COLO829 (cell line): ENCODE results near the gene CREBBP.
A peak's percentile ranks its signal among the peaks of the same experiment; 100 is the strongest.

ENCODE experiments used
- DNase-seq: peaks from one replicate; pipeline ENCODE4 v3.0.0; 2012; ENCODE audit warnings: low spot score

Gene CREBBP

DNA sequence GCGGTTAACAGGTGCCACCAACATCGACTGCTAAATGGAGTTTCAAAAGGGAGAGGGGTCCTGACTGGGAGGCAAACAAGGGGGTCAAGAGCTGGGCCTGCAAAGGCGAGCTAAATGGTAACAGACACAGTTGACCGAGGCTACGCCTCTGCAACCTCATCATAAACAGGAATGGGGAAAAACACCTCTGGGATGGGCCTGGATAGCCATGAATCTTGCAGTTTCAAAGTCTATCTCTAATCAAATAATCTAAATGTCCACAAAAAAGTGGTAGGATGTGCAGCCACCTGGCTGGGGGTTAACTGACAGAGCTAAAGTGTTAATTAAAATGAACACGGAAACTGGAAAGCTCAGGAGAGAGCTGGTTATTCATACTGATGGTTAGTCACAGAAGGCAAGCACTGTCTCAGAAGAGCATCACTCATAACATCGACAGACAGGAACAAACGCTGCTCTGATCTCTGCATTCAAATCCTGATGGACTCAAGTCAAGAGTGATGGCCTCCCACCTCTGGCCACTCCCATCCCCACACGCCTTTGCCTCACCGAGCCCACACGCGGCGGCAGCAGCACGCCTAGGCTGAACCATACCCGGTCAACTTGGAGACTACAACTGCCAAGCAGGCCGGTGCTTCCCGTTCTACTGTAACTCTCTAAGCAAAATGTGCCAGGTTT, 56.3 kb downstream of the CREBBP start:
- no peak for DNase-seq

DNA sequence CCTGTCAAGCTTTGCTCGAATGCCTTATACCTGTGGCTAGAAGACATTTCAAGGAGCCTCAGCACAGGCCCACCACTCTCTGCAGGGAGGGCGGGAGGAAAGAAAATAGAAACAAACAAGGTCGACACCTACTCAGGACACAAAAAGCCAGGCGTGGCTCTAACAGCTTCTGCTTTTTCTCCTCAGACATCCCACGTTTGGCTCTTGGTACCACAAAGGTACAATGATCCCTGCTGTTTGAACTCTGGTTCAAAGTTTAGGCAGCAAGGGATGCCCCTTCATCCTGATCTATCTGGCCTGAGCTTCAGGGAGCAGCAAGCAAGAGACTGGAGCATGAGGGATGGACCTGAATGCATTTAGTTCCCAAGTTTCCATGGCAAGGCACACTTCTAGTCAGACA, 57.1 kb downstream of the CREBBP start:
- DNase-seq: no peak

DNA sequence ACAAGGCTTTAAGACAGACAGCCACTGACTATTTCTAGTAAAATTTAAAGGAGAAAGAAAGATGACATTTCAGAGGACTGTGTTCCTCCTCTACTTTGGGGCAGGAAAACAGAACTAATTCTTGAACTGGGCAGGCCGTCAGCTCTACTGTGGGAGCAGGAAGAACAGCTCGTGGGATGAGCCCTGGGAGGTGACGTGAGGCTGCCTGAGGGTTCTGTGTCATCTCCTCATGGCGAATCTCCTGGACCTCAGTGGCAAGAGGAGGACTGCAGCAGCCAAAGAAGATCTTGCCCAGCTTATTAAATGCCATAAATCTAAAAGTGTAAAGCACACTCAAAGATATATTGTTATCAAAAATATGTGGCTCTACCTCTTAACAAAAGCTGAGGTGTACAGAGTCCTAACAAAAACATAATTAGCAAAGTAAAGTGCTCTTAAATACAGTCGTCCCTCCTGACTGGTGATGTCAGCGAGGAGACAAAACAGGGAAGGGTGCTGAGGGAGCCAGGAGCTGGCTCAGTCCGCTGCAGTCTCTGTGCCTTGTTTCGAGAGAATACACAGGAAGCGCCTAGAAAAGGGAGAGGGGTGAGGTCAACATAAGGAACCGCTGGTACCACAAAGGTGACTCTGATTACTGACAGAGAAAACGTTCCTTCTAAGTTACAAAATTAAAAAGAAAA, 58.0 kb downstream of the CREBBP start:
- no peak for DNase-seq

DNA sequence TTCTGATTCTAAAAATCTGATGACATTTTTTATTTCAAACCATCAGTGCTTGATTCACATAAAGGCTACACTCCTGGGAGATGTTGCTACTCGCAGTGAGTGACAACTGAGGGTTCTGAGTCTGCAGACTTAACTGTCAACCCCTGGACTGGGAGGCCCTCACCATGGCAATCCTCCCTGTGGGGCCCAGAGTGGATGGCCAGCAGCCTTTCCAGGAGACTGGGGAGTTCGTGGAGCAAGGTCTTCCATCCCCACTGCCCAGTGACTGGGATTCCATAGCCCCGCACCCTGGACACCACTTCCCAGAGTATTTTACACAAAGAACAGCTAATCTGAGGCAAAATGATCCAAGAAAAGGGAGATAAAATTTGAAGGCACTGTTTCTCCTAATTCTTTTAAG, 59.3 kb downstream of the CREBBP start:
- no peak for DNase-seq

DNA sequence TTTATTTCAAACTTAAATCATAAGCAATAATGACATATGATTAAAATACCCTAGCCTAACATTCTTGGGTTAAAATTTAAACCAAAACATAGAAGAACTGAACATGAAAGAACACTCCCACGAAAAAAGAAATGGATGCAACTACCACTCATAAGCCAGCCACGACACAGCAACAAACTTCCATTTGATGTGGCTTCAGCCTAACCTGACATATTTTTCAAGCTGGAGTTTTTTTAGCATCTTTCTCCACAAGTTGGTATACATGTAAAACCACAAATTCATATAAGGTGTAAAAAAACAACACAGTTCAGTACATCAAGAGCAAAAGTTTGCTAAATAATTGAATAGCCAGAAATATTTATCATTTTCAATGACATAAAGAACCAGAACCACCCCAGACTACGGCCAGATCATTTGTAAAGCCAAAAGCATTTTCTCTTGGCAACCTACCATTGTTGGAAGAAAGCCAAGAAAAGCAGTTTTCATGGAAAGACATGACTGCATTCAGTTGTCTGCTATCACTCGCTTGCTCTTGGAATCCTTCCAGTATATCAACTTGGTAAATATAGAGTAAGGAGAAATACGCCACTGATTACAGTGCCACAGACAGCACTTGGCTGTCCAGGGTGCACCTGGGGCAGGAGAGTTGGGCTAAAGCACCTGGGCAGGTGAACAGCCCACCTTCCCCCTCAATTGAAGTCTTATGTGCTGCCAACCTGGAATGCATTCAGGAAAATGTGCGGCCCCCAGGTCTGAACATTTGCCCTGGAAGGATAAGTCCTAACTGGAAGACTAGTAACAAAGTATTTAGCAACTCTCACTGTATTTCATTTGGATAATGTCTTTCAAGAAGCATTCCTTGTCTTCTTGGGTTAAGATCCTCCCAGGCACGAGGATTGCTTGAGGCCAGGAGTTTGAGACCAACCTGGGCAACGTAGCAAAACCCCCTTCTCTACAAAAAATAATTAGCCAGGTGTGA, 60.5 kb downstream of the CREBBP start:
- DNase-seq: peak; percentile 94

DNA sequence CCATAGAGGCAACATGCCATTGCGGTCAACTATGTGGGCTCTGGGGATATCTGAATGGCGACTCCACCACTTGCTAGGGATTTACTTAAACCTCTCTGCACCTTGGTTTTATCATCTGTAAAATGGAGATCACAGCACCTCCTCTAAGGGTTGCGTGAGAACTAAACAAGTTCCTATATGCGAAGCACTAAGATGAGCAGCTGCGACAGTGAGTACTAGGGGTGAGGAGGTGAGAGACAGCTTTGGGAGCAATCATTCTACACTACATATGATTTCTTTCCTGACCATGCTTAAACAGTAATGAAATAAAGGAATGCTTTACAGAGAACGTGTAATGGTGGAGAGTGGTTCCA, 61.4 kb downstream of the CREBBP start:
- no peak for DNase-seq

DNA sequence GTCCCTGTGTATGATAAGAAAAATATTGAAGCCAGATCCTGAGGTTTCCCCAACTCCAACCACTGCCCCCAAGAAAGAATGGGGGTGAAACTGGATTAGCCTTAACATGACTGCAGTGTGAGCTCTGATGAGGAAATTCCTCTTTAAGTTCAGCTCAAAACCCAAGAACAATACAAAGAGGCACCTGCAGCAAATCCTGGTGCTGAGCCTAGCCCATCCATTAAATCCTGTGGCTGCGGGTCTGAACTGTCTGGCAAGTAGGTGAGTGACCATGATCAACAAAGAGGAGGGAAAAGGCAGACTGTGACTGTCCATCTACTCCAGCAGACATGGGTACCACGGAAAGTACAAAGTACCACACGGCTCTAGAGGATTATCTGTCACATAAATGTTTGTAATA, 64.2 kb downstream of the CREBBP start:
- DNase-seq: no peak

DNA sequence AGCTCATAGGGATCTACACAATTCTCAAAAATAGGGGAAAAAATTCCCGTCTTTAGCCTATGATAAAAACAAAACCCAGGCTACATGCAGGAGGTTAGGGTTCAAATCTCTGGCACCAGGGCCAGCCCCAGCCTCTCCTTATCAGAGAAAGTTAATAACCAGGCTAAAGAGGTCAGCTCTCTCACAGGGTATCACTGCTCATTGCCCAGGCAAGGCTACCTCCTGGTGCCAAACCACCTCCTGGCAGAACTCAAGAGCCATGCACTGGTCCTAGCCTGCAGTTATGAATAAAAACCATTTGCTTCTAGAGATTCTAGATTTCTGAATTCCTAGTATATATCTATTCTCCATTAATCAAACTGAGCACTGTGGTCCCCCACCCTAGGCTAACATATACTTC, 65.8 kb downstream of the CREBBP start:
- DNase-seq: no peak

DNA sequence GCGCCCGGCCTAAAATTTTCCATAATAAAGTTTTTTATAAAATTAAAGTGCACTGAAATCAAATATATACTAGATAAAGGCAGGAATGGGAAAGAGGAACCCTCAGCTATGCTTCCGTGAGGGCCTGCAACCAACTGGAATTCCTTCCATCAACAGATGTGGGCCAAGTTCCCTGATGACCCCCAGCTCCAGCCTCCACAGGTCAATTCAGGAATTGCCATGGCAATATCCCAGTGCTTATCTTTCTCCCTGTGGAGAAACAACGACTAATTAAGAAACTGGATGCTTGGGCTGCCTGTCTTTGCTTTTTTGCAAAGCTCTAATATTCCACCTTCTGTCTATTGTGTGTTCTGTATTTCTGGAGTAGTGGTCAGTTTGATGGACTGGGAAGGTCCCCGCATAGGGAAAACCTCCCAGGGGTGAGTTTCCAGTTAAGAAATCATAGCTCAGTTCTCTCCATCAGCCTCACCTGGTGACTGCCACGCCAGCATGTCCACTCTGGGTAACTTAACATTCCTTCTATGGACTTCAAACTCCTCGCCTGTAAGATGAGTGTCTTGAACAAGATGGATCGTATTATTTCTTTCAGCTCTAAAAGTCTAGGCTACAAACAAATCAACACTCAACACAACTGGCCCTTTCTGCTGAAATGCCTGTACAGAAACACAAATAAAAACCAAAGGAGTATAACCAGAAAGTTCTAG, 67.9 kb downstream of the CREBBP start:
- DNase-seq: no peak

DNA sequence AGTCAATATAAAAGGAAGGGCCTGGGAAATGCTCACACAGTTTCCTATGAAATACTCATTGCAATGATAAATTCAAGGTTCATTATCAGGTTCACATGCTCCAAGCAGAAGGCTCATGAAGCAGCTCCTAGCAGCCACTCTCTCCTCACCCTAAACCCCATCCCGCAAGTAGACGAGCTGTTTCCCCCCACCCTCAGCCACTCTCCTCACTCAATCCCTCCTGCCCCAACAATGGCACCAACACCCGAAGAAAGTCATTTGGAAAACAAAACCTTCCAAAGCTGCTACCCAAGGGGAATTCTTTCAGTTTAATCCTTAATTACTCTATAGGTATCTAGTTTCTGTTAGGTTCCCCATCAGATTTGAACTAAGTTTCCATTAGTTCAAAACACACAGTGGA, 69.7 kb downstream of the CREBBP start:
- DNase-seq: no peak

DNA sequence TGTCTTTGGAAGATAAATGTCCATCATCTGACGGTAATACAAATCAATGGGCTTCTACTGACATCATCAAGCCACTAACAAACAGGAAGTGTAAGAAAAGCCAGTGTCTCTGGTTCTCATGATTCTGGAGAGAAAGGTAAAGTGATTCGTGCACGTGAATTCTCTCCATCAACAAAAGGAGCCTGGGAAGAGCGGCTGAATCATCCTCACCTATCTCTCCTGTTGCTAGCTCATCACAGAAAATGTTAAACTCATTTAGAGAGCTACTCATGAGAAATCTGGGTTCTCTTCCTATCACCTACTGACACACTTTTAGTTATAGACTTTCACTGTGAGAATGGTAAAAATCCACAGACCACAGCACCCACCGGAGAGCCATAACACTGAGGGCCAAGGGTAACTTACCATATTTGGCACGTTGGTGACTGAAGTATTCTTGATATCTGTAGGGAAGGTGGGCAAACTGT, 70.3 kb downstream of the CREBBP start:
- no peak for DNase-seq

DNA sequence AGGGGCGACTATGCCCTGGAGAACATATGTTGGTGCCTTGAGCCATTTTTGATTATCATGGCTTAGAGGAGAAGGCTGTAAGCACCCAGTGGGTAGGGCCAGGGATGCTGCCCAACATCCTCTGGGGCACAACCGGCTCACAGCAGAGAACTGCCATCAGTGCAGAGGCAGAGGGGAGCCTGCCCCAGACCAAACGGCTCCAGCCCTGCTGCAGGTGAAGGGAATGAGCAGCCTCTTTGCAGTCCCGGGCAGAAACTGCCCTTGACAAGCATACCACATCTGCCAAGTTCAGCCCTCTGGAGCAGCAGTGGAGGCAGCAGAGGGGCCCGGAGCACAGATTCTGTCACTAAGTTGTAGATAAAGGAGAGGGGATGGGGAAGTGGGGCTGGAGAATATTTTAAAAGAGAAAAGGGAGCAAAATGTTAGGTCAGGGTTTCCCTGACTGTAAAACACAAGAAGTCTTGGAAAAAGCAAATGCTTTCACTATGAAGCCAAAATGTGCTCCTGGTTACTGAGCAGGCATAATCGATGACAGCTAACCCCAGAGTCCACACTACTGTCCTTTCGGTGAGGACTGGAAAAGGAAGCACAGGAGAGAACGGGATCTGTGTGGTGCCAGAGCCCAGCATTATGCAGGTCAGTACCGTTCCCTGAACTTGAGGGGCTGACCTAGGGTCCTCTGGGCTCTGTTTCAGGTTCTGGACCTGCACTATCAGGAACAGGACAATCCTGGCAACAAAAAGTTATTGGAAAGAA, 72.0 kb downstream of the CREBBP start:
- no peak for DNase-seq

DNA sequence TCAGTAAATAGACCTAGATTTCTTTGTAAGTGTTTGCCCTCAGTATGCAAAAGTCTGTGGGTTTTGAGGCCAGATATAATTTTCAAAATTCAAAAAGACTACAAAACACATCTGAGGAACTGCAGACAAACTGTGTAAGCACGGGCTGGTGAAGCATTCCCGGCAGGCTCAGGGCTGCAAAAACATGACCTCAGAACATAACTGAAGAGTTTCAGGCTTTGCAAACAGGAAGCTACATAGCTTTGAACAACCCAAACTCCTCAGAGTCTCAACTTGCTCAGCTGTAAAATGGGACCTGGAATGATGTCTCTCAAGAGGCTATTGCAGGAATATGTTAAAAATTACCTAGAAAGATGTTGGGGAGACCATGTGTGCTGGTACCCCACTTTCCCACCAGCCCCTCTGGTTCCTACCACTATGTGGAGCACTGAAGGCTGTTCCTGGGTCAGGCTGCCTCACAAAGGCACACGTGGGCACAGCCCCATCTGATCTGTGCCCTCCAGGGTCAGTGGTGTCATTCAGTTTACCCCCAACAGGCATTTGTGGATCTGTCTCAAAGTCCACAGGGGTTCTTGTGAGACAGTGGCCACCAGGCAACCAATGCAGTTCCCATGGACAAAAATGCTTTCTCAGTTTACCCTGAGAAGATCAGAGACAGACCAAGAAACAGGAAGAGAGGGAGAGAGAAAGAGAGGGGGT, 72.9 kb downstream of the CREBBP start:
- no peak for DNase-seq

DNA sequence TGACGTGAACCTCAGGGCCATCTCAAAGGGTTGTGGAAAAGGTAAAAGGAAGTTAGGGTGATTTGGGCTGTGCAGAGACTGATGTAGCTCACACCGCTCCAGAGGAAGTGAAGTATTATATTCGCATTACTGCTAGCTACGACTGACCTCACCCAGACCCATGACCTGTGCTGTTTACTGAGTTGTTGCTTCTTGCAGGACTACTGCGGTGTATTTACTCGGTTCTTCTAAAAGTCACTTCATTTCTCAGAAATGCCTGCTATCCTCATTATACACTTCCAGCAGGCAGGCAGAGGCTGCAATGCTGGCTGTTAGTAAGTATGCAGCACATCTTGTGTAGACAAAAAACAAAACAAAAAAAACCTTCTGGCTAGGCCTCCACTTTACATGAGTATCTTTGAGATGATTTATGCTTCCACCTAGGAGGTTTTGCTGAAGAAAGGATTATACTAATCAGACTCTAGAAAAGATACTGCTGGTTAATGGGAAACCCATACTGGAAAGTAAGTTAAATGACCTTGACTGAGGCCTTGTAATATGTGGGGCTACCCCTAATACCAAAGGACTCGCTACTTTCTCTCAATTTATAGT, 76.0 kb downstream of the CREBBP start:
- no peak for DNase-seq

DNA sequence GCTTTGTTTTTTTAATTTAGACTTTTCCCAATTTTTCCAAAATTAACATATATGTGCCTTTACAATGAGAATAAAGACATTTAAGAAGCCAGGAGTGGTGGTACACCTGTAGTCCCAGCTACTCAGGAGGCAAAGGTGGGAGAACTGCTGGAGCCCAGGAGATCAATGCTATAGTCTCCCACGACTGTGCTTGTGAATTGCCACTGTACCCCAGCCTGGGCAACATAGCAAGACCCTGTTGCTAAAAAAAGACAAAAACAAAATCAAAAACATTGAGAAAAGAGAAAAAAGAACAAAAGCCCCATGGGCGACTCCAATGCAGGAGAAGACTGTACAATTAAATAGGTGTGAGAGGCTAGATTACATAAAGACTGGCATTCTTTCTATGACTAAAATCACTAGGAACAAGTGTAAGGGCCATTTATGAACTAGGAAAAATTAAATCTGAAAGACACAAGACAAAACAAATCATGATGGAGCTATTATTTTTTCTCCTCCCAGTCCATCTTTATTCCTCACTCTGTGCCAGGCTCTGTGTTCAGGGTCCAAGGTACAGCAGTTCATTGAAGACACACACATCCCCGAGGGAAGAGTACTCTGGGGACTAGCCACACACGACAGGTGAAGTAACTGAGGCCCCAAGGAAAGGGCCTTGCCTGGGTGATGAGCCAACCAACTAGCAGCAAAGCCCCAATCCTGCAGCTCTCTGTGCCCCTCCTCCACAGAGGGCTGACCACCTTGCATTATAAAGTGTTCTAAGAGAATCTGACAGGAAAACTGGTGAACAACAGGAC, 79.8 kb downstream of the CREBBP start:
- DNase-seq: no peak

DNA sequence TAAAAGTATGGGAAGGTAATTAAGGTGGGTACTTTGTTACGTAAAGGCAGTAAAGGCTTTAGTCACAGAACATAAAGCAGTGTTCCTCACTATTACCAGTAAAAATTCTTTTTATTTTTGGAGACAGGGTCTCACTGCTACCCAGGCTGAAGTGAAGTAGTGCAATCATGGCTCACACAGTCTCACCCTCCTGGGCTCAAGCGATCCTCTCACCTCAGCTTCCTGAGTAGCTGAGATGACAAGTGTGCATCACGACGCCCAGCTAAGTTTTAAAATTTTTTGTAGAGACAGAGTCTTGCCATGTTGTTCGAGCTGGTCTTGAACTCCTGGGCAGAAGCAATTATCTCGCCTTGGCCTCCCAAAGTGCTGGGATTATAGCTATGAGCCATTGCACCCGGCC, 80.5 kb downstream of the CREBBP start:
- DNase-seq: no peak

DNA sequence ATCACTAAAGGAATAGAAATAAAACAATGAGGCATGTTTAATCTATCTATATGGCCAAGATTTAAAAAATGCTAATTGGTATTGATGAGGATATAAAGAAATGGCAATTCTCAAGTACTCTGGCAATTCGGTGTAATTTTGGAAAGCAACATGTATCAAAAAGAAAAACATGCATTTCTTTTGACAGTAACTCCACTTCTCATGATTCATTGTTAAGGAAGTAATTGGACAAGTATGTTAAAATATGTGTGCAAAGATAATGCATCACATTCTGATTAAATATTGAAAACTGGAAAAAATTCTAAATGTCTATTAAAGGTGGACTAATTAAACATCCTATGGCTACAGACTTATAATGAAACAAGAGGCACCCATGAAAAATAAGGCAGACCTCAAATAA, 81.2 kb downstream of the CREBBP start:
- DNase-seq: no peak

DNA sequence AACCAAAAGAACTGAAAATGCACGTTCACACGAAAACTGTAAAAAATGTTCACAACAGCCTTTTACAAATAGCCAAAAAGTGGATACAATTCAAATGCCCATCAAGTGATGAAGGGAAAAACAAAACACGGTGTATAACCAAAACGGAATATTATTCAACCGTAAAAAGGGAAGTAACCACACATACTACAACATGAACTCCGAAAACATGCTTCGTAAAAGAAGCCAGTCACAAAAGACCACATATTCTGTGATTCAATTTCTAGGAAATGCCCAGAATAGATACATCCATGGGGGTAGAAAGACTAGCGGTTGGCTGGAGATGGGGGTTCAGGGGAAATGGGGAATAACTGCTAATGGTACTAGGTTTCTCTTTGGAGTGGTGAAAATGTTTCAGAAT, 81.7 kb downstream of the CREBBP start:
- no peak for DNase-seq
